Liver (tissue), 9 donors: ENCODE data around the gene KCNK17. TPM values are rescaled to one million over a fixed set of nuclear protein-coding genes. Genes with fewer than 3 reads are reported as not detected.

ENCODE experiments used
- DNase-seq: peaks from one replicate; pipeline ENCODE4 v3.0.0-alpha.2; 2017; ENCODE audit warnings: low spot score
- H3K27ac ChIP-seq, 2 donors: one replicate each; pipeline ENCODE4 v1.7.0; 2013; ENCODE audit warnings: inconsistent platforms in 2 of 2, low read length in 2 of 2, control low read depth in 1 of 2, low read depth in 1 of 2, mild to moderate bottlenecking in 1 of 2
- H3K27me3 ChIP-seq, 4 donors: one replicate each; pipeline versions ENCODE4 v1.6.1 to v1.7.0; 2013; ENCODE audit warnings: low read length in 3 of 4, inconsistent platforms in 1 of 4, mild to moderate bottlenecking in 1 of 4, moderate library complexity in 1 of 4; ENCODE audit not compliant: control insufficient read depth in 4 of 4, insufficient read depth in 4 of 4
- H3K36me3 ChIP-seq, 4 donors: one replicate each; pipeline versions ENCODE4 v1.6.1 to v1.7.0; 2013; ENCODE audit warnings: low read length in 3 of 4, mild to moderate bottlenecking in 3 of 4, low read depth in 1 of 4, moderate library complexity in 1 of 4; ENCODE audit not compliant: control insufficient read depth in 4 of 4, insufficient read depth in 3 of 4
- H3K4me1 ChIP-seq, 4 donors: one replicate each; pipeline versions ENCODE4 v1.6.1 to v1.7.0; 2013; ENCODE audit warnings: low read length in 3 of 4, mild to moderate bottlenecking in 3 of 4, moderate library complexity in 1 of 4; ENCODE audit not compliant: control insufficient read depth in 4 of 4, insufficient read depth in 4 of 4
- H3K4me3 ChIP-seq, 3 donors: one replicate each; pipeline versions ENCODE4 v1.6.1 to v1.7.0; 2013; ENCODE audit warnings: low read length in 3 of 3, control low read depth in 1 of 3, low read depth in 1 of 3, mild to moderate bottlenecking in 1 of 3
- H3K9ac ChIP-seq, 2 donors: one replicate each; pipeline ENCODE4 v1.7.0; 2013; ENCODE audit warnings: low read length in 2 of 2, mild to moderate bottlenecking in 2 of 2, moderate library complexity in 2 of 2, control low read depth in 1 of 2, low read depth in 1 of 2
- H3K9me3 ChIP-seq, 4 donors: one replicate each; pipeline versions ENCODE4 v1.6.1 to v1.7.0; 2013; ENCODE audit warnings: low read length in 3 of 4; ENCODE audit not compliant: control insufficient read depth in 4 of 4
- EGR1 ChIP-seq, 2 donors: IDR thresholded peaks; 2 replicates each; pipeline ENCODE4 v1.6.1; 2016 to 2018; ENCODE audit warnings: antibody characterized with exemption in 2 of 2, low read depth in 2 of 2
- FOXA1 ChIP-seq: IDR thresholded peaks from 2 replicates; pipeline ENCODE4 v1.6.1; 2016; ENCODE audit warnings: antibody characterized with exemption
- FOXA2 ChIP-seq: IDR thresholded peaks from 2 replicates; pipeline ENCODE4 v1.6.1; 2016; ENCODE audit warnings: antibody characterized with exemption
- GABPA ChIP-seq, 2 donors: IDR thresholded peaks in 1 of 2; conservative IDR thresholded peaks in 1 of 2; 2 replicates each; pipeline ENCODE4 v1.6.1; 2016; ENCODE audit warnings: antibody characterized with exemption in 2 of 2, mild to moderate bottlenecking in 1 of 2, moderate library complexity in 1 of 2
- HNF4A ChIP-seq, 2 donors: conservative IDR thresholded peaks; 2 replicates each; pipeline ENCODE4 v1.6.1; 2016; ENCODE audit warnings: antibody characterized with exemption in 2 of 2, mild to moderate bottlenecking in 2 of 2
- HNF4G ChIP-seq: IDR thresholded peaks from 2 replicates; pipeline ENCODE4 v1.6.1; 2016; ENCODE audit warnings: antibody characterized with exemption
- JUND ChIP-seq, 2 donors: IDR thresholded peaks; 2 replicates each; pipeline ENCODE4 v1.6.1; 2016; ENCODE audit warnings: antibody characterized with exemption in 2 of 2
- NR2F2 ChIP-seq: IDR thresholded peaks from 2 replicates; pipeline ENCODE4 v1.6.1; 2016; ENCODE audit warnings: antibody characterized with exemption
- RAD21 ChIP-seq, 2 donors: IDR thresholded peaks; 2 replicates each; pipeline ENCODE4 v1.6.1; 2016; ENCODE audit warnings: antibody characterized with exemption in 2 of 2, mild to moderate bottlenecking in 2 of 2
- RXRA ChIP-seq, 2 donors: IDR thresholded peaks; 2 replicates each; pipeline ENCODE4 v1.6.1; 2017 to 2018; ENCODE audit warnings: antibody characterized with exemption in 2 of 2, mild to moderate bottlenecking in 1 of 2
- SP1 ChIP-seq: IDR thresholded peaks from 2 replicates; pipeline ENCODE4 v1.6.1; 2018; ENCODE audit warnings: antibody characterized with exemption, mild to moderate bottlenecking
- TAF1 ChIP-seq: conservative IDR thresholded peaks from 2 replicates; pipeline ENCODE4 v1.6.1; 2016; ENCODE audit warnings: antibody characterized with exemption, mild to moderate bottlenecking
- YY1 ChIP-seq: IDR thresholded peaks from 2 replicates; pipeline ENCODE4 v1.6.1; 2016; ENCODE audit warnings: antibody characterized with exemption, mild to moderate bottlenecking
- WGBS: extraction: QIAGEN DNeasy Blood & Tissue Kit; methylation state at CpG from one replicate; pipeline ENCODE4 v1.1.7; 2013; 5-methylcytosine and 5-hydroxymethylcytosine counted together
- polyA plus RNA-seq, 2 donors: library from polyadenylated mRNA; stranded (reverse) in 1 of 2; unstranded in 1 of 2; fragments of 200-250 nt in 1 of 2; fragments of >200 nt in 1 of 2; fragmentation: Nextera tagmentation in 1 of 2; extraction: Ambion mirVana in 1 of 2; gene quantifications; one replicate each; pipeline versions ENCODE4 v1.2.1 to v1.2.3, GENCODE V29; 2013 to 2015
- total RNA-seq, 2 donors: library from RNA; depleted of rRNA; stranded (reverse); fragments of >200 nt; gene quantifications; one replicate each; pipeline ENCODE4 v1.2.3, GENCODE V29; 2014
- TF ChIP-seq, protein P1 (sequence below): IDR thresholded peaks from 2 replicates; pipeline ENCODE4 v1.6.1; 2016; ENCODE audit warnings: antibody characterized with exemption
- TF ChIP-seq, protein P2 (sequence below): IDR thresholded peaks from 2 replicates; pipeline ENCODE4 v1.6.1; 2016; ENCODE audit warnings: antibody characterized with exemption
- TF ChIP-seq, protein P3 (sequence below): IDR thresholded peaks from 2 replicates; pipeline ENCODE4 v1.6.1; 2016; ENCODE audit warnings: antibody characterized with exemption
- TF ChIP-seq, protein P4 (sequence below): fragments of 150-350 bp; IDR thresholded peaks from 2 replicates; pipeline ENCODE4 v1.5.1; 2017; ENCODE audit warnings: improper control_type of control experiment, low read depth, low read length; ENCODE audit not compliant: missing input control
- TF ChIP-seq, protein P5 (sequence below): IDR thresholded peaks from 2 replicates; pipeline ENCODE4 v1.6.1; 2016; ENCODE audit warnings: antibody characterized with exemption, mild to moderate bottlenecking
- donor health status: healthy.
- donor health status: healthy.
- donor health status: healthy.
- donor health status: healthy.
- donor health status: healthy.

KCNK17 gene, protein sequence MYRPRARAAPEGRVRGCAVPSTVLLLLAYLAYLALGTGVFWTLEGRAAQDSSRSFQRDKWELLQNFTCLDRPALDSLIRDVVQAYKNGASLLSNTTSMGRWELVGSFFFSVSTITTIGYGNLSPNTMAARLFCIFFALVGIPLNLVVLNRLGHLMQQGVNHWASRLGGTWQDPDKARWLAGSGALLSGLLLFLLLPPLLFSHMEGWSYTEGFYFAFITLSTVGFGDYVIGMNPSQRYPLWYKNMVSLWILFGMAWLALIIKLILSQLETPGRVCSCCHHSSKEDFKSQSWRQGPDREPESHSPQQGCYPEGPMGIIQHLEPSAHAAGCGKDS
- 1 to 10 TPM in 1 of 2 donors, under 1 TPM in 1; 0.19 to 1.9 TPM for total RNA-seq
- polyA plus RNA-seq: under 1 TPM; 0.36 to 0.63 TPM

DNA sequence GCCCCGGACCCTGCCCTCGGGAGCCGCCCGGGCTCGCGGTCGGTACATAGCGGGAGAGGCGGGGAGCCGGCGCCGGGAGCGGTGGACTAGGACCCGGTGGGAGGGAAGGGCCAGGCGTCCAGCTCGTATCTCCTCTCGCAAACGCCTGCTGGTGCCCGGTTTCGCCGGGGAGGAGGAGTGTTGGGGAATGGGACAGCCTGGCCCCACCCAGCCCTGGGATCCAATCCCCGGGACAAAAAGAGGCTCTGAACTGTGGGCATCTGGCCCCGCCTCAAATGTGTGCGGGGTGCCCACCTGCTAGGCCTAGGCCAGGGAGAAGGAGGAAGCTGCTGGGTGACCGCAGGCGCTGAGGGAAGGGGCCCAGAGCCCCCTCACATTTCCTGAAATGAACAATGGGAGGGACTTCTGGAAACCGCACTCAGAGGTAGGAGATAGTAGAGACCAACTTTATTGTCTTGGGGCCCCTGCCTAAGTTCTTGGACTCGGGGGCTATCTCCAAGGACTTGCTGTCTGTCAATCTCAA is at the start of gene KCNK17:
Gene KCNK17 (minus strand): TSS at position 147 of the 523 bp plus-strand sequence. CDS start 99 bp downstream, at position 48.
- Histone ChIP-seq H3K36me3 (no peaks in the 10 kb centered on the region), H3K9me3 (no peaks in the 10 kb centered on the region), H3K27ac (no peak within 1 kb of the TSS), H3K9ac (no peak within 1 kb of the TSS), H3K4me1 (peaks cover 0 to 20% (median 16%) of the 10 kb centered on the region in 4 donors), H3K27me3 (peaks cover 0 to 6% (median 0%) of the 10 kb centered on the region in 4 donors), H3K4me3 (peak within 1 kb of the TSS in 1 of 3 donors; percentile 31)
- no peak for DNase-seq
- 17% methylated on average over 28 of the region's 28 CpGs for WGBS
- TF ChIP-seq, protein P1, sequence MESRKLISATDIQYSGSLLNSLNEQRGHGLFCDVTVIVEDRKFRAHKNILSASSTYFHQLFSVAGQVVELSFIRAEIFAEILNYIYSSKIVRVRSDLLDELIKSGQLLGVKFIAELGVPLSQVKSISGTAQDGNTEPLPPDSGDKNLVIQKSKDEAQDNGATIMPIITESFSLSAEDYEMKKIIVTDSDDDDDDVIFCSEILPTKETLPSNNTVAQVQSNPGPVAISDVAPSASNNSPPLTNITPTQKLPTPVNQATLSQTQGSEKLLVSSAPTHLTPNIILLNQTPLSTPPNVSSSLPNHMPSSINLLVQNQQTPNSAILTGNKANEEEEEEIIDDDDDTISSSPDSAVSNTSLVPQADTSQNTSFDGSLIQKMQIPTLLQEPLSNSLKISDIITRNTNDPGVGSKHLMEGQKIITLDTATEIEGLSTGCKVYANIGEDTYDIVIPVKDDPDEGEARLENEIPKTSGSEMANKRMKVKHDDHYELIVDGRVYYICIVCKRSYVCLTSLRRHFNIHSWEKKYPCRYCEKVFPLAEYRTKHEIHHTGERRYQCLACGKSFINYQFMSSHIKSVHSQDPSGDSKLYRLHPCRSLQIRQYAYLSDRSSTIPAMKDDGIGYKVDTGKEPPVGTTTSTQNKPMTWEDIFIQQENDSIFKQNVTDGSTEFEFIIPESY: no peak
- TF ChIP-seq, protein P2, sequence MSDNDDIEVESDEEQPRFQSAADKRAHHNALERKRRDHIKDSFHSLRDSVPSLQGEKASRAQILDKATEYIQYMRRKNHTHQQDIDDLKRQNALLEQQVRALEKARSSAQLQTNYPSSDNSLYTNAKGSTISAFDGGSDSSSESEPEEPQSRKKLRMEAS: no peak
- TF ChIP-seq EGR1 (IDR thresholded peaks at IDR 0.05; ENCODE audit: low read depth in 2 of 2) (no peak), RXRA (IDR thresholded peaks at IDR 0.05) (no peak), TAF1 (no peak), GABPA (IDR thresholded peaks at IDR 0.05 in 1 of 2, conservative IDR thresholded peaks at IDR 0.05 in 1 of 2) (no peak), YY1 (no peak), SP1 (no peak), FOXA1 (no peak), NR2F2 (no peak), FOXA2 (no peak), RAD21 (IDR thresholded peaks at IDR 0.05) (no peak), JUND (IDR thresholded peaks at IDR 0.05) (no peak), HNF4A (conservative IDR thresholded peaks at IDR 0.05) (no peak), HNF4G (no peak)
- TF ChIP-seq, protein P3, sequence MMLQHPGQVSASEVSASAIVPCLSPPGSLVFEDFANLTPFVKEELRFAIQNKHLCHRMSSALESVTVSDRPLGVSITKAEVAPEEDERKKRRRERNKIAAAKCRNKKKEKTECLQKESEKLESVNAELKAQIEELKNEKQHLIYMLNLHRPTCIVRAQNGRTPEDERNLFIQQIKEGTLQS: no peak
- TF ChIP-seq, protein P4, sequence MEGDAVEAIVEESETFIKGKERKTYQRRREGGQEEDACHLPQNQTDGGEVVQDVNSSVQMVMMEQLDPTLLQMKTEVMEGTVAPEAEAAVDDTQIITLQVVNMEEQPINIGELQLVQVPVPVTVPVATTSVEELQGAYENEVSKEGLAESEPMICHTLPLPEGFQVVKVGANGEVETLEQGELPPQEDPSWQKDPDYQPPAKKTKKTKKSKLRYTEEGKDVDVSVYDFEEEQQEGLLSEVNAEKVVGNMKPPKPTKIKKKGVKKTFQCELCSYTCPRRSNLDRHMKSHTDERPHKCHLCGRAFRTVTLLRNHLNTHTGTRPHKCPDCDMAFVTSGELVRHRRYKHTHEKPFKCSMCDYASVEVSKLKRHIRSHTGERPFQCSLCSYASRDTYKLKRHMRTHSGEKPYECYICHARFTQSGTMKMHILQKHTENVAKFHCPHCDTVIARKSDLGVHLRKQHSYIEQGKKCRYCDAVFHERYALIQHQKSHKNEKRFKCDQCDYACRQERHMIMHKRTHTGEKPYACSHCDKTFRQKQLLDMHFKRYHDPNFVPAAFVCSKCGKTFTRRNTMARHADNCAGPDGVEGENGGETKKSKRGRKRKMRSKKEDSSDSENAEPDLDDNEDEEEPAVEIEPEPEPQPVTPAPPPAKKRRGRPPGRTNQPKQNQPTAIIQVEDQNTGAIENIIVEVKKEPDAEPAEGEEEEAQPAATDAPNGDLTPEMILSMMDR: no peak
- TF ChIP-seq, protein P5, sequence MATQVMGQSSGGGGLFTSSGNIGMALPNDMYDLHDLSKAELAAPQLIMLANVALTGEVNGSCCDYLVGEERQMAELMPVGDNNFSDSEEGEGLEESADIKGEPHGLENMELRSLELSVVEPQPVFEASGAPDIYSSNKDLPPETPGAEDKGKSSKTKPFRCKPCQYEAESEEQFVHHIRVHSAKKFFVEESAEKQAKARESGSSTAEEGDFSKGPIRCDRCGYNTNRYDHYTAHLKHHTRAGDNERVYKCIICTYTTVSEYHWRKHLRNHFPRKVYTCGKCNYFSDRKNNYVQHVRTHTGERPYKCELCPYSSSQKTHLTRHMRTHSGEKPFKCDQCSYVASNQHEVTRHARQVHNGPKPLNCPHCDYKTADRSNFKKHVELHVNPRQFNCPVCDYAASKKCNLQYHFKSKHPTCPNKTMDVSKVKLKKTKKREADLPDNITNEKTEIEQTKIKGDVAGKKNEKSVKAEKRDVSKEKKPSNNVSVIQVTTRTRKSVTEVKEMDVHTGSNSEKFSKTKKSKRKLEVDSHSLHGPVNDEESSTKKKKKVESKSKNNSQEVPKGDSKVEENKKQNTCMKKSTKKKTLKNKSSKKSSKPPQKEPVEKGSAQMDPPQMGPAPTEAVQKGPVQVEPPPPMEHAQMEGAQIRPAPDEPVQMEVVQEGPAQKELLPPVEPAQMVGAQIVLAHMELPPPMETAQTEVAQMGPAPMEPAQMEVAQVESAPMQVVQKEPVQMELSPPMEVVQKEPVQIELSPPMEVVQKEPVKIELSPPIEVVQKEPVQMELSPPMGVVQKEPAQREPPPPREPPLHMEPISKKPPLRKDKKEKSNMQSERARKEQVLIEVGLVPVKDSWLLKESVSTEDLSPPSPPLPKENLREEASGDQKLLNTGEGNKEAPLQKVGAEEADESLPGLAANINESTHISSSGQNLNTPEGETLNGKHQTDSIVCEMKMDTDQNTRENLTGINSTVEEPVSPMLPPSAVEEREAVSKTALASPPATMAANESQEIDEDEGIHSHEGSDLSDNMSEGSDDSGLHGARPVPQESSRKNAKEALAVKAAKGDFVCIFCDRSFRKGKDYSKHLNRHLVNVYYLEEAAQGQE: no peak
